A673 (cell line): ENCODE data around the gene ST6GALNAC3. TPM values are rescaled to one million over a fixed set of nuclear protein-coding genes. Genes with fewer than 3 reads are reported as not detected.

Source experiments
- BruUV-seq: library from RNA; stranded (reverse); fragments of 400-500 nt; replicated peaks from 2 replicates; lab custom pipeline; 2021; lab: Mats Ljungman, UMichigan
- CTCF ChIA-PET: fragments of 300-600 bp; sonication (Branson Sonifier 250); formaldehyde crosslinking; loops from one replicate; lab custom pipeline; 2022; ENCODE audit warnings: antibody characterized with exemption; lab: Charles Lee
- POLR2A ChIA-PET: fragments of 300-600 bp; sonication (Branson Sonifier 250); formaldehyde crosslinking; loops from one replicate; lab custom pipeline; 2022; ENCODE audit warnings: antibody characterized with exemption; ENCODE audit not compliant: low non-redundant PET; lab: Charles Lee
- DNase-seq: peaks from one replicate; pipeline ENCODE4 v3.0.0-alpha.2; 2015; ENCODE audit warnings: low spot score
- H3K27ac ChIP-seq: fragments of 200-600 bp; sonication (generic); 2 replicates; pipeline ENCODE4 v1.5.1; 2016; ENCODE audit warnings: mixed run types, low read depth, mild to moderate bottlenecking, mixed read lengths, antibody characterized with exemption, low read length; ENCODE audit not compliant: poor library complexity, severe bottlenecking
- H3K27me3 ChIP-seq: fragments of 200-600 bp; sonication (generic); replicated peaks from 2 replicates; pipeline ENCODE4 v1.6.1; 2017; ENCODE audit warnings: mixed run types, low read depth, mild to moderate bottlenecking, mixed read lengths, antibody characterized with exemption, low read length; ENCODE audit not compliant: insufficient read depth, poor library complexity
- H3K36me3 ChIP-seq: fragments of 200-600 bp; sonication (generic); 2 replicates; pipeline ENCODE4 v1.6.1; 2016; ENCODE audit warnings: mixed run types, mild to moderate bottlenecking, mixed read lengths, antibody characterized with exemption, low read length; ENCODE audit not compliant: insufficient read depth, poor library complexity, severe bottlenecking
- H3K4me1 ChIP-seq: fragments of 200-600 bp; sonication (generic); 2 replicates; pipeline ENCODE4 v1.6.1; 2017; ENCODE audit warnings: mixed run types, mild to moderate bottlenecking, mixed read lengths, antibody characterized with exemption, low read length; ENCODE audit not compliant: insufficient read depth, poor library complexity, severe bottlenecking
- H3K4me3 ChIP-seq: fragments of 200-600 bp; sonication (generic); 2 replicates; pipeline ENCODE4 v1.5.1; 2016; ENCODE audit warnings: low read depth, mixed run types, mild to moderate bottlenecking, mixed read lengths, low read length; ENCODE audit not compliant: poor library complexity, severe bottlenecking
- H3K9me3 ChIP-seq: fragments of 200-600 bp; sonication (generic); 2 replicates; pipeline ENCODE4 v1.6.1; 2016; ENCODE audit warnings: mixed run types, low read depth, mild to moderate bottlenecking, mixed read lengths, antibody characterized with exemption, low read length; ENCODE audit not compliant: poor library complexity, severe bottlenecking
- CTCF ChIP-seq: fragments of 300-800, 200-600 bp; sonication (generic); conservative IDR thresholded peaks from 2 replicates; pipeline ENCODE4 v1.5.1; 2017; ENCODE audit warnings: low read depth, mild to moderate bottlenecking, antibody characterized with exemption, low read length, moderate library complexity, mixed read lengths
- EZH2 ChIP-seq: fragments of 200-600 bp; sonication (generic); IDR thresholded peaks from 2 replicates; pipeline ENCODE4 v1.6.1; 2017; ENCODE audit warnings: borderline replicate concordance, low read depth, mild to moderate bottlenecking, mixed read lengths, antibody characterized with exemption, low read length; ENCODE audit not compliant: poor library complexity, severe bottlenecking
- intact Hi-C: fragments of 100-400 bp; cut with micrococcal nuclease; formaldehyde crosslinking; loops from one replicate; pipeline ENCODE4 v1.10.0; 2022; ENCODE audit not compliant: unreplicated experiment
- total RNA-seq: library from RNA; stranded (reverse); gene quantifications from 2 replicates; pipeline ENCODE4 v1.2.3, GENCODE V29; 2021

Gene ST6GALNAC3
- total RNA-seq, 1 experiment from 2014 or later, result 1.2 TPM

DNA sequence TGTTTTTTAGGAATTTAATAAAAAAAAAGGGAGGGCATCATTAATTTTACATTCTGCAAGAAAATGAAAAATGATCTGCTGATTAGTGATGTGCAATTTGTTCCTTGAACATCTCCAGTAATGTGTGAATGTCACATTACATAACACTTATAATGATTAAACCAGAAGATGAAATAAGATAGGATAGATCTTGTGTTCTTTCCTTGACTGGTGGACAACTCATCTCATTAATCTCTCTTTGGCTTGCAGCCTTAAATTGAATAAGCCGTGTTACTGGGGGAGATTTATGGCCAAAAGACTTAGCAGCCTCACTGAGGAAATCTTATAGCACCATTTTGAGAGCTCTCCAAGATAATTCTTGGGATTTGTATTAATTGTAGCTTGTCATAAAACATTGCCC lies 217.2 kb downstream of the ST6GALNAC3 start:
- CTCF ChIA-PET, result no interaction called here
- TF ChIP-seq CTCF, result no peak
- no peak for TF ChIP-seq EZH2
- H3K4me3 ChIP-seq, result no peak overlapping the region
- H3K9me3 ChIP-seq, result no peaks in the 10 kb centered on the region
- H3K36me3 ChIP-seq, result no peaks in the 10 kb centered on the region
- POLR2A ChIA-PET, result no interaction called here
- no peak overlapping the region for H3K27ac ChIP-seq
- DNase-seq, result no peak
- peaks cover 74% of the 10 kb centered on the region for H3K27me3 ChIP-seq
- peaks cover 8% of the 10 kb centered on the region for H3K4me1 ChIP-seq
- no TSS peak for BruUV-seq
- intact Hi-C loops, result no loop called here

GRCh38 chr1:76292418-76293184 lies 218.1 kb downstream of the ST6GALNAC3 start:
- H3K9me3 ChIP-seq, result no peaks in the 10 kb centered on the region
- ChIA-PET CTCF (no interaction called here), POLR2A (no interaction called here)
- H3K4me1 ChIP-seq, result peaks cover 8% of the 10 kb centered on the region
- H3K27me3 ChIP-seq, result peaks cover 81% of the 10 kb centered on the region
- DNase-seq, result no peak
- intact Hi-C loops, result no loop called here
- H3K4me3 ChIP-seq, result no peak overlapping the region
- H3K27ac ChIP-seq, result no peak overlapping the region
- no TSS peak for BruUV-seq
- no peaks in the 10 kb centered on the region for H3K36me3 ChIP-seq
- TF ChIP-seq EZH2, result no peak
- no peak for TF ChIP-seq CTCF

DNA sequence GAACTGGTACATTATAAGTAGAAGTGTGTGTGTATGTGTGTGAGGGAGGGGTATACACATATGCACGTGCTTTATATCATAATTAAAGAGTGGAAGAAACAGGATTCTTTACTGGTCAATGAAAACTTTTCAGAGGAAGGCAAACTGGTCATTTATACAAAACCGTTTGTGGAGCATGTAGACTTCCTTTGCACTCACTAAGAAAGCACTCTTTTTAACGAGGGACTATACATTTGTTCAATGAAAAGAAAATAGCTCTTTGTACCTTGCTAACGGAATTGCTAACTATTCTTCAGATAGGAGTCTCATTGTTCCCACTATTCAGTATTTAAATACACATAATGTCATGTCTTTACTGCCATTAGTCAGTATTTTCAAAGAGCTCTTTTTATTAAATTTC lies 219.3 kb downstream of the ST6GALNAC3 start:
- DNase-seq, result no peak
- Histone ChIP-seq H3K27ac (no peak overlapping the region), H3K4me3 (no peak overlapping the region), H3K27me3 (peaks cover 86% of the 10 kb centered on the region), H3K36me3 (no peaks in the 10 kb centered on the region), H3K9me3 (no peaks in the 10 kb centered on the region), H3K4me1 (peaks cover 8% of the 10 kb centered on the region)
- BruUV-seq, result no TSS peak
- TF ChIP-seq CTCF (no peak), EZH2 (no peak)
- intact Hi-C loops, result no loop called here
- POLR2A ChIA-PET, result no interaction called here
- CTCF ChIA-PET, result no interaction called here
